ENCODE data around the gene RNF175.
"Not testable (repeated sequence)": the region's sequence is repeated elsewhere in the genome, so short reads cannot be mapped to it uniquely, and the experiment has no call there.

The RNF175 gene

DNA sequence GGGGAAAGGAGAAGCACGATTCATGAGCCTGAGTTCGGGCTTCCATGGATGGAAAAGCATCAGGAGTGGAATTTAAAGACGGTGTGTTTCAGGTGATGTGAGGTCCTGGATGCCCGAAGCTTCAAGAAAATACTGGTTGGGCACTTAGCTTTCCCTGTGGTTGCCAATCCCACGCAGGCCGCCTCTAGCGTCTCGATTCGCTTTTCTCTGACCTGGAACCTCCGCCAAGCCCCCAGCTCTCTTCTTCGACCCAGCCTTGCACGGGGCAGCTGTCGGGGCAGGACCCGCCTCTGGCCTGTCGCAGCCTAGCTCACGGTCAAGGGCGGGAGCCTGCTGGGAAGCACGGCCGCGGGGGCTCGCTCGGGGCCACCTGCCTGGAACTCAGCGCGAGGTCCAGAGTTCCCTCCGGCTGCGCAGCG, 76.1 kb downstream of the RNF175 start:
- no peak for DNase-seq (ENCODE audit: low read depth)

DNA sequence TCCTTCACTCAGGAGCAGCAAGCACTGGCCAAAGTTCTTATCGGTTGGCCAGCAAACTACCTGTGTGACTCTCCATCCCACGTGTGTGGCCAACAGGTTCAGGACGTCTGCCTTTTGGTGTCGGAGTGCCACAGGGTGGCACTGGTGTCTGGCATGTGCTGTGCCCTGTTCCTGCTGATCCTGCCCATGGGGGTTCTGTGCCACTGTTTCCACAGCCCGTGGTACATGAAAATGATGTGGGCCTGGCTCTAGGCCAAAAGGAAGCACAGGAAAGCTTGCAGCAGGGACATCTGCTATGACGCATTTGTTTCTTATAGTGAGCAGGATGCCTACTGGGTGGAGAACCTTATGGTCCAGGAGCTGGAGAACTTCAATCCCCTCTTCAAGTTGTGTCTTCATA, 80.3 kb downstream of the RNF175 start:
- DNase-seq (ENCODE audit: low read depth), result no peak

DNA sequence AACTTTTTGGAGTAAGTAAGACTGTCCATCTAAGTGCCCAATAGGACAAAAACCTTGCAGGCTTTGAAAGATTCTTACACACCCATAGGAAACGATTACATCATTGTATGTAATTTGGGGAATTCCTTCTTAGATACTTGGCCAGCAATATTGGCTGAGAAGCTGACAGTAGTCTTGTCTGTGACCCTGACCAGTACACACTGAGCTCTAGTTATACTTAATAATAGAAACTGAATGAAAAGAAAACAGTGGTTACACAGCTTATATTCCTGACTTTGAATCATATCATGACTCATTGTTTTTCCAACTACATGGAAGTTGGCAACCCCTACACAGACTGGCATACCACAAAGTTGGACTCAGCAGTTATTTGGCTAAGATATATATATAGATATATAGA, 82.8 kb downstream of the RNF175 start:
- DNase-seq (ENCODE audit: low read depth), result no peak

DNA sequence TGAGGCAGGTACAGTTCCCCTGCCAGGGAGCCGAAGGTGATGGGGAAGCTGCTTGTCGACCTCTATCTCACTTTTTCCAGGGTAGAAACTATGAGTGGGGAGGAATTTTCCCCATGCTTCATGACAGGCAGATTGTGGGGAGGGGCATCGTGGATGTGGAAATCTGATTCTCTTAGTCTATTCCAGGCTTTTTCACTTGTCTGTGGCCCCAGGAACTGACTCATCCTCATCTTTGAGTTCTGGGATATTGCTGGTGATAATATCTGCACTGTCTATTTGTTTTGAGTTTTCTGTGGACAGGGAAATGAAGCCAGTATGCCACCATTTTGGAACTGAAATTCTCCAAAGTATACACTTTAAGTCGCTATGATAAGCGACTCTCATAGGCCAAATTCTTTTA, 83.3 kb downstream of the RNF175 start:
- DNase-seq (ENCODE audit: low read depth), result no peak

- no peak for DNase-seq (ENCODE audit: low read depth)
Observed at GRCh38 chr4:153669838-153670237, 90.0 kb downstream of the RNF175 start.

DNA sequence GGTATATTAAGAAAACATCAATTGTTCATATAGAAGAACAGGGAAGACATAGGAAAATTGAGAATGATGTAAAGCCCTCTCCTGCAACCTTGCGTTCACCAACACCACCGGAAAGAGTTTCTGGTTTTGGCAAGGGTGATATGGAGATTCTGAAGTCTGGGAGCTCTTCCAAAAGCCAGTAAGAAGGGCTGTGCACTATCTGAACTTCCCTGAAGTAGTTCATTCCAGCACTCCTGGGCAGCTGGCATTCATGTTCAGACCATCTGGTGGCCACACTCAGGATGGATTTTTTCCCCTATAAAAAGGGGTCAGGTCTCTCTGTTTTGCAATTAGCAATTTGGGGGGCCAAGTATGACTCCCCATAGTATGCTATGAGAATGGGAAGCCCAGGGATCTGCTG, 91.2 kb downstream of the RNF175 start:
- no peak for DNase-seq (ENCODE audit: low read depth)

- DNase-seq (ENCODE audit: low read depth), result not testable (repeated sequence)
Observed at GRCh38 chr4:153666505-153666904, 93.3 kb downstream of the RNF175 start.

DNA sequence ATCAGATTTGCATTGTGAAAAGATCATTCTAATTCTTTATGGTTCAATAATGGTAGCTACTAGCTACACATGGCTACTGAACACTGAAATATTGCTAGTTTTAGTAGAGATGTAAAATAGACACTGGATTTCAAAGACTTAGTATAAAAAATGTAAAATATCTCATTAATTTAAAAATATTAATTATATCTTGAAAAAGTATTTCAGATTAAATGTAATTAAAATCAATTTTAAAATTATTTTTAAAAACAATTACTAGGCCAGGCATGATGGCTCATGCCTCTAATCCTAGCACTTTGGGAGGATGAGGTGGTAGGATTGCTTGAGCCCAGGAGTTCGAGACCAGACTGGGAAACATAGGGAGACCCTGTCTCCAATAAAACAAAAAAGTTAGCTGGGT, 96.2 kb downstream of the RNF175 start:
- DNase-seq (ENCODE audit: low read depth), result no peak

GRCh38 chr4:153661908-153662307, 97.9 kb downstream of the RNF175 start:
- no peak for DNase-seq (ENCODE audit: low read depth)

GRCh38 chr4:153661215-153661822, 98.5 kb downstream of the RNF175 start:
- DNase-seq (ENCODE audit: low read depth), result no peak
